SK-N-SH (cell line): ENCODE measurements around the gene KRTAP21-1. TPM values are rescaled to one million over a fixed set of nuclear protein-coding genes. Genes with fewer than 3 reads are reported as not detected.
A peak's percentile ranks its signal among the peaks of the same experiment; 100 is the strongest.

ENCODE experiments used
- CTCF ChIA-PET: fragments of 300-600, 350-600 bp; formaldehyde crosslinking; extraction: SDS; loops from one replicate; lab custom pipeline; 2021; lab: Yijun Ruan, JAX
- POLR2A ChIA-PET: fragments of 350-600 bp; sonication (Branson Sonifier 250); formaldehyde crosslinking; extraction: SDS; loops from one replicate; lab custom pipeline; 2020; ENCODE audit warnings: antibody characterized with exemption, inconsistent platforms; lab: Yijun Ruan, JAX
- DNase-seq: peaks from one replicate; pipeline ENCODE4 v3.0.0; 2012
- H2AFZ ChIP-seq: fragments of 200-600 bp; sonication (generic); 2 replicates; pipeline ENCODE4 v1.8.1; 2016; ENCODE audit warnings: antibody characterized with exemption, mild to moderate bottlenecking, low read depth
- H3F3A ChIP-seq: fragments of 200-600 bp; sonication (generic); replicated peaks from 2 replicates; pipeline ENCODE3; 2016; ENCODE audit warnings: antibody characterized with exemption, mild to moderate bottlenecking; ENCODE audit not compliant: insufficient read depth
- H3K27ac ChIP-seq, 2 experiments: fragments of 200-500 bp in 1 of 2; fragments of 200-600 bp in 1 of 2; sonication (Bioruptor generic) in 1 of 2; sonication (generic), shearing (Covaris generic) in 1 of 2; 2 replicates each; pipeline versions ENCODE4 v1.5.1 to v1.6.1; 2014 to 2016; ENCODE audit warnings: low read depth in 2 of 2, inconsistent platforms in 1 of 2, low read length in 1 of 2, mild to moderate bottlenecking in 1 of 2, mixed read lengths in 1 of 2
- H3K27me3 ChIP-seq: fragments of 200-600 bp; sonication (generic), shearing (Covaris generic); 2 replicates; pipeline ENCODE4 v1.6.1; 2016; ENCODE audit warnings: mixed run types; ENCODE audit not compliant: insufficient read depth
- H3K36me3 ChIP-seq, 2 experiments: fragments of 200-500 bp in 1 of 2; fragments of 200-600 bp in 1 of 2; sonication (Bioruptor generic) in 1 of 2; sonication (generic) in 1 of 2; replicated peaks in 1 of 2; 2 replicates each; pipeline versions ENCODE3 to v1.5.1; 2014 to 2016; ENCODE audit warnings: low read length in 1 of 2, mild to moderate bottlenecking in 1 of 2; ENCODE audit not compliant: insufficient read depth in 2 of 2, control insufficient read depth in 1 of 2
- H3K4me1 ChIP-seq, 2 experiments: fragments of 200-500 bp in 1 of 2; fragments of 200-600 bp in 1 of 2; sonication (Bioruptor generic) in 1 of 2; sonication (generic), shearing (Covaris generic) in 1 of 2; 2 replicates each; pipeline versions ENCODE4 v1.5.1 to v1.6.1; 2014 to 2016; ENCODE audit warnings: low read depth in 1 of 2, low read length in 1 of 2, mixed run types in 1 of 2; ENCODE audit not compliant: insufficient read depth in 2 of 2, control insufficient read depth in 1 of 2
- H3K4me2 ChIP-seq: fragments of 200-600 bp; sonication (generic), shearing (Covaris generic); 2 replicates; pipeline ENCODE4 v1.6.1; 2017; ENCODE audit warnings: mixed run types
- H3K4me3 ChIP-seq, 2 experiments: fragments of 200-500 bp in 1 of 2; fragments of 200-600 bp in 1 of 2; sonication (Bioruptor generic) in 1 of 2; sonication (generic), shearing (Covaris generic) in 1 of 2; 2 replicates each; pipeline versions ENCODE4 v1.5.1 to v1.8.1; 2014 to 2016; ENCODE audit warnings: low read depth in 2 of 2, inconsistent platforms in 1 of 2, low read length in 1 of 2, mild to moderate bottlenecking in 1 of 2, mixed read lengths in 1 of 2, moderate library complexity in 1 of 2
- H3K79me2 ChIP-seq: fragments of 200-600 bp; sonication (generic); 2 replicates; pipeline ENCODE4 v1.8.1; 2017; ENCODE audit warnings: mild to moderate bottlenecking; ENCODE audit not compliant: insufficient read depth
- H3K9ac ChIP-seq: fragments of 200-600 bp; sonication (generic); 2 replicates; pipeline ENCODE4 v1.6.1; 2017; ENCODE audit warnings: mixed run types
- H3K9me2 ChIP-seq: fragments of 200-600 bp; sonication (generic); 2 replicates; pipeline ENCODE4 v1.6.1; 2017; ENCODE audit warnings: mixed run types
- H3K9me3 ChIP-seq: fragments of 200-600 bp; sonication (generic); 2 replicates; pipeline ENCODE4 v1.6.1; 2017; ENCODE audit warnings: mixed run types, mild to moderate bottlenecking, moderate library complexity
- H4K20me1 ChIP-seq: fragments of 200-600 bp; sonication (generic); 2 replicates; pipeline ENCODE4 v1.6.1; 2017; ENCODE audit warnings: mild to moderate bottlenecking, mixed run types; ENCODE audit not compliant: insufficient read depth
- ELF1 ChIP-seq: IDR thresholded peaks from 2 replicates; pipeline ENCODE4 v1.4.0; 2012
- EP300 ChIP-seq, 2 experiments: IDR thresholded peaks; 2 replicates each; pipeline versions ENCODE4 v1.4.0 to v1.6.1; 2012; ENCODE audit warnings: borderline replicate concordance in 1 of 2, low read depth in 1 of 2, low read length in 1 of 2
- FOSL2 ChIP-seq: IDR thresholded peaks from 2 replicates; pipeline ENCODE4 v1.4.0; 2012; ENCODE audit warnings: low read depth, mild to moderate bottlenecking, moderate library complexity, borderline replicate concordance
- FOXJ3 ChIP-seq: sonication (generic); formaldehyde crosslinking; IDR thresholded peaks from 2 replicates; pipeline ENCODE4 v1.5.1; 2020; ENCODE audit warnings: mild to moderate bottlenecking, missing genetic modification reagents
- FOXM1 ChIP-seq: IDR thresholded peaks from 2 replicates; pipeline ENCODE4 v1.4.0; 2012; ENCODE audit warnings: low read depth, mild to moderate bottlenecking
- GATA2 ChIP-seq: sonication (generic); formaldehyde crosslinking; IDR thresholded peaks from 2 replicates; pipeline ENCODE4 v1.5.0; 2020; ENCODE audit warnings: mild to moderate bottlenecking, missing genetic modification reagents
- JUND ChIP-seq: IDR thresholded peaks from 2 replicates; pipeline ENCODE4 v1.4.0; 2012
- NFIC ChIP-seq: IDR thresholded peaks from 2 replicates; pipeline ENCODE4 v1.4.0; 2012; ENCODE audit warnings: borderline replicate concordance
- NRF1 ChIP-seq: IDR thresholded peaks from 2 replicates; pipeline ENCODE4 v1.6.1; 2012; ENCODE audit warnings: low read depth, mild to moderate bottlenecking, low read length
- RCOR1 ChIP-seq: fragments of 150-350 bp; IDR thresholded peaks from 2 replicates; pipeline ENCODE4 v1.6.1; 2017; ENCODE audit warnings: antibody characterized with exemption, low read length
- RFX5 ChIP-seq: IDR thresholded peaks from 2 replicates; pipeline ENCODE4 v1.6.1; 2012; ENCODE audit warnings: mild to moderate bottlenecking, improper control_type of control experiment, low read length
- SIN3A ChIP-seq: IDR thresholded peaks from 2 replicates; pipeline ENCODE4 v1.6.1; 2012; ENCODE audit warnings: low read depth, mild to moderate bottlenecking, low read length, moderate library complexity, borderline replicate concordance
- SMC3 ChIP-seq: IDR thresholded peaks from 2 replicates; pipeline ENCODE4 v1.6.1; 2012; ENCODE audit warnings: low read depth, low read length, improper control_type of control experiment
- TAF1 ChIP-seq: IDR thresholded peaks from 2 replicates; pipeline ENCODE4 v1.6.1; 2012; ENCODE audit warnings: low read depth, mild to moderate bottlenecking, low read length, moderate library complexity, borderline replicate concordance
- TCF12 ChIP-seq: IDR thresholded peaks from 2 replicates; pipeline ENCODE4 v1.4.0; 2012
- TEAD4 ChIP-seq: IDR thresholded peaks from 2 replicates; pipeline ENCODE4 v1.4.0; 2012; ENCODE audit warnings: mild to moderate bottlenecking, borderline replicate concordance; ENCODE audit not compliant: insufficient read depth
- WGBS: methylation state at CpG from one replicate; pipeline ENCODE4 v1.1.6; 2017; ENCODE audit warnings: low lambda C conversion rate; 5-methylcytosine and 5-hydroxymethylcytosine counted together
- polyA plus RNA-seq, 3 experiments: library from polyadenylated mRNA; depleted of rRNA; stranded (reverse); fragments of >200 nt; gene quantifications; 2 replicates each; pipeline ENCODE4 v1.2.3, GENCODE V29; 2012
- TF ChIP-seq, protein P1 (sequence below): IDR thresholded peaks from 2 replicates; pipeline ENCODE4; 2012
- TF ChIP-seq, protein P2 (sequence below): IDR thresholded peaks from 2 replicates; pipeline ENCODE4 v1.4.0; 2012; ENCODE audit warnings: low read depth
- TF ChIP-seq, protein P3 (sequence below): fragments of 150-350 bp; IDR thresholded peaks from 2 replicates; pipeline ENCODE4 v1.6.1; 2016; ENCODE audit warnings: mild to moderate bottlenecking, low read depth, low read length

The KRTAP21-1 gene
- polyA plus RNA-seq, 1 of the 3 experiments (the other 2 are of a cell fraction) = not detected

DNA sequence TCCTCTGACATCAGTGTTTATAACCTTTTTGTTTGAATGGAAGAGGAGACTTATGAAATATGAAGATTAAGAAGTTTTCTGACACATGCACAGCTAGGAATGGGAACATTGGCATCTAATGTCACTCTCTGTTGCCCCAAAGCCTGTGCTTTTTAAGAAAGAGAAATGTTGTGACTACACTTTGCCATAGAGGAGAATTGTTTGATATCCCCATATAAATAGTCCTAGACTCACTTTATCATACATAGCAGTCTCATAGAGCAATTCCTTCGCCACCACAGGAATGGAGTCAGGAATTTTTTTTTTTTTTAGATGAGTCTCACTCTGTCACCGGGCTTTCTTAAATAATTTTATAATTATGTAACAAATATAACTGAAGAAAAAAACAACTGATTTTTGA lies 38.1 kb downstream of the KRTAP21-1 start (continued):
- no peak for TF ChIP-seq SIN3A
- no peak for TF ChIP-seq NRF1
- TF ChIP-seq RCOR1 = no peak
- TF ChIP-seq, protein P1, sequence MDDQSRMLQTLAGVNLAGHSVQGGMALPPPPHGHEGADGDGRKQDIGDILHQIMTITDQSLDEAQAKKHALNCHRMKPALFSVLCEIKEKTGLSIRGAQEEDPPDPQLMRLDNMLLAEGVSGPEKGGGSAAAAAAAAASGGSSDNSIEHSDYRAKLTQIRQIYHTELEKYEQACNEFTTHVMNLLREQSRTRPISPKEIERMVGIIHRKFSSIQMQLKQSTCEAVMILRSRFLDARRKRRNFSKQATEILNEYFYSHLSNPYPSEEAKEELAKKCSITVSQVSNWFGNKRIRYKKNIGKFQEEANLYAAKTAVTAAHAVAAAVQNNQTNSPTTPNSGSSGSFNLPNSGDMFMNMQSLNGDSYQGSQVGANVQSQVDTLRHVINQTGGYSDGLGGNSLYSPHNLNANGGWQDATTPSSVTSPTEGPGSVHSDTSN = peak; percentile 55
- TF ChIP-seq TCF12 = peak; percentile 63
- peak; percentile 48; the same call in 1 of the 2 replicates for TF ChIP-seq FOSL2
- TF ChIP-seq NFIC = peak; percentile 51; the same call in 1 of the 2 replicates
- no peak for TF ChIP-seq RFX5
- peak; percentile 68; the same call in 1 of the 2 replicates for TF ChIP-seq TEAD4
- no peak for TF ChIP-seq SMC3

DNA sequence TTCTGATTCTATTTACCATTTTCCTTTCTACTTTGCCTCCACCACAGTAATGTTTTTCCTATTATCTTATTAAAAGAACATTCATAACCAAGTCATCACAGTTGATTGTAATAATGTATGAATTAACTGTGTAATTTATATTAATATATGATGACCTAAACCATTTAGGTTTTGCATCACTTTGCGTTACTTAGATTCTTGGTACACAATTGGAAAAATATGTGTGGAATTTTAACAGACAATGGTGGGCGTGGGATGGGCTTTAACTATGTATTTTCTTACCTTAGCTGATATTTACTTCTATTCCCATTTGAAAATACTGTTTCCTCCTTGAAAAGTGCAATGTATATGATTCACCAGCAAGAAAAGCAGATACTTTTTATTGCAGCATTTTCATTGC lies 40.3 kb downstream of the KRTAP21-1 start:
- Histone ChIP-seq H3F3A (peaks cover 55% of the 10 kb centered on the region), H3K36me3 (no peaks in the 10 kb centered on the region), H3K4me2 (no peak overlapping the region), H3K9me2 (no peaks in the 10 kb centered on the region), H3K4me3 (no peak overlapping the region), H4K20me1 (no peaks in the 10 kb centered on the region), H3K27me3 (no peaks in the 10 kb centered on the region), H3K27ac (peak overlapping the region in 1 of 2 experiments; percentile 98; a peak in 2 of 4 replicates), H3K4me1 (peaks cover 0 to 15% of the 10 kb centered on the region in 2 experiments; a peak in 1 of 4 replicates), H2AFZ (peak overlapping the region; percentile 84), H3K9ac (no peak overlapping the region), H3K79me2 (no peaks in the 10 kb centered on the region), H3K9me3 (no peaks in the 10 kb centered on the region)
- TF ChIP-seq TAF1 = no peak
- TF ChIP-seq, protein P2, sequence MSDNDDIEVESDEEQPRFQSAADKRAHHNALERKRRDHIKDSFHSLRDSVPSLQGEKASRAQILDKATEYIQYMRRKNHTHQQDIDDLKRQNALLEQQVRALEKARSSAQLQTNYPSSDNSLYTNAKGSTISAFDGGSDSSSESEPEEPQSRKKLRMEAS = no peak
- TF ChIP-seq, protein P3, sequence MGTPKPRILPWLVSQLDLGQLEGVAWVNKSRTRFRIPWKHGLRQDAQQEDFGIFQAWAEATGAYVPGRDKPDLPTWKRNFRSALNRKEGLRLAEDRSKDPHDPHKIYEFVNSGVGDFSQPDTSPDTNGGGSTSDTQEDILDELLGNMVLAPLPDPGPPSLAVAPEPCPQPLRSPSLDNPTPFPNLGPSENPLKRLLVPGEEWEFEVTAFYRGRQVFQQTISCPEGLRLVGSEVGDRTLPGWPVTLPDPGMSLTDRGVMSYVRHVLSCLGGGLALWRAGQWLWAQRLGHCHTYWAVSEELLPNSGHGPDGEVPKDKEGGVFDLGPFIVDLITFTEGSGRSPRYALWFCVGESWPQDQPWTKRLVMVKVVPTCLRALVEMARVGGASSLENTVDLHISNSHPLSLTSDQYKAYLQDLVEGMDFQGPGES = no peak
- TF ChIP-seq ELF1 = no peak
- no peak for TF ChIP-seq GATA2
- no peak for TF ChIP-seq JUND
- TF ChIP-seq NFIC = no peak
- TF ChIP-seq TEAD4 = no peak
- TF ChIP-seq EP300 (IDR thresholded peaks at IDR 0.05; ENCODE audit: borderline replicate concordance in 1 of 2, low read depth in 1 of 2, low read length in 1 of 2) = no peak
- TF ChIP-seq FOXJ3 (CRISPR knock-in tag) = no peak
- TF ChIP-seq FOXM1 = no peak
- no peak for TF ChIP-seq SMC3
- 10% methylated on average over 2 of the region's 2 CpGs for WGBS
- ChIA-PET POLR2A (no interaction called here), CTCF (no interaction called here)
- no peak for DNase-seq
